Spleen (tissue), 11 donors: ENCODE measurements around the gene GRIN3B. TPM values are rescaled to one million over a fixed set of nuclear protein-coding genes. Genes with fewer than 3 reads are reported as not detected.

ENCODE experiments used
- DNase-seq: peaks from one replicate; pipeline ENCODE4 v3.0.0-alpha.2; 2020
- H3K27ac ChIP-seq, 8 donors: fragments of 200-600 bp; sonication (generic) in 7 of 8; 1 replicate in 4 of 8; 2 replicates in 4 of 8; pipeline versions ENCODE4 v1.5.0 to v1.8.0; 2016 to 2021; ENCODE audit warnings: inconsistent platforms in 4 of 8, mild to moderate bottlenecking in 4 of 8, moderate library complexity in 1 of 8
- H3K27me3 ChIP-seq, 7 donors: fragments of 200-600 bp; sonication (generic) in 6 of 7; replicated peaks in 1 of 7; 1 replicate in 4 of 7; 2 replicates in 3 of 7; pipeline versions ENCODE4 v1.5.0 to v1.8.0; 2016 to 2021; ENCODE audit warnings: inconsistent platforms in 3 of 7, mild to moderate bottlenecking in 1 of 7
- H3K36me3 ChIP-seq, 6 donors: fragments of 200-600 bp; sonication (generic) in 5 of 6; 1 replicate in 4 of 6; 2 replicates in 2 of 6; pipeline versions ENCODE4 v1.5.0 to v1.8.0; 2016 to 2021; ENCODE audit warnings: inconsistent platforms in 2 of 6
- H3K4me1 ChIP-seq, 6 donors: fragments of 200-600 bp; sonication (generic) in 5 of 6; 1 replicate in 3 of 6; 2 replicates in 3 of 6; pipeline versions ENCODE4 v1.5.0 to v1.8.0; 2016 to 2021; ENCODE audit warnings: inconsistent platforms in 3 of 6
- H3K4me3 ChIP-seq, 8 donors: fragments of 200-600 bp; sonication (generic) in 7 of 8; 1 replicate in 4 of 8; 2 replicates in 4 of 8; pipeline versions ENCODE4 v1.5.0 to v1.8.0; 2016 to 2021; ENCODE audit warnings: inconsistent platforms in 4 of 8, mild to moderate bottlenecking in 4 of 8, moderate library complexity in 2 of 8
- H3K9me3 ChIP-seq, 8 donors: fragments of 200-600 bp; sonication (generic) in 7 of 8; 1 replicate in 4 of 8; 2 replicates in 4 of 8; pipeline versions ENCODE4 v1.5.0 to v1.8.0; 2016 to 2021; ENCODE audit warnings: inconsistent platforms in 4 of 8
- CTCF ChIP-seq, 11 experiments: fragments of 200-600 bp in 7 of 11; fragments of 450-650 bp in 4 of 11; sonication (generic) in 4 of 11; IDR thresholded peaks in 8 of 11; conservative IDR thresholded peaks in 3 of 11; 1 replicate in 7 of 11; 2 replicates in 4 of 11; pipeline versions ENCODE4 v1.4.0 to v1.8.0; 2016 to 2021; ENCODE audit warnings: antibody characterized with exemption in 11 of 11, inconsistent platforms in 4 of 11, mild to moderate bottlenecking in 1 of 11
- POLR2A ChIP-seq, 3 donors: fragments of 450-650 bp; IDR thresholded peaks; one replicate each; pipeline ENCODE4 v1.5.1; 2017; ENCODE audit warnings: antibody characterized with exemption in 3 of 3, mild to moderate bottlenecking in 1 of 3
- POLR2AphosphoS5 ChIP-seq, 3 donors: sonication (generic); formaldehyde crosslinking; IDR thresholded peaks; one replicate each; pipeline ENCODE4 v1.5.1; 2017; ENCODE audit warnings: antibody characterized with exemption in 3 of 3
- WGBS, 5 donors: extraction: QIAGEN DNeasy Blood & Tissue Kit in 3 of 5; methylation state at CpG; one replicate each; pipeline versions ENCODE4 v1.1.5 to v1.1.7; 2013 to 2018; 5-methylcytosine and 5-hydroxymethylcytosine counted together
- intact Hi-C: fragments of 100-400 bp; cut with DNase I; formaldehyde crosslinking; loops from one replicate; pipeline ENCODE4 v1.15.0; 2023; ENCODE audit warnings: low total_unique reads
- polyA plus RNA-seq, 3 donors: library from polyadenylated mRNA; stranded (reverse); fragments of 200-250 nt; gene quantifications; one replicate each; pipeline ENCODE4 v1.2.1, GENCODE V29; 2013
- total RNA-seq, 7 donors: library from RNA; depleted of rRNA in 3 of 7; stranded (reverse); fragments of >200 nt in 3 of 7; fragmentation: NEBNext Ultra II Directional in 4 of 7; extraction: Animal tissue kit (Norgen Biotek cat#: 25700) in 4 of 7; gene quantifications; one replicate each; pipeline versions ENCODE4 v1.1.0 to v1.2.1, GENCODE V29; 2016 to 2021
- donor health status: healthy with polysubstance abuse.
- donor health status: DM: no; HTN: no; CAD: no; lungs with moderate emphysema.
- donor health status: DM: no; HTN: no; CAD: no.
- donor health status: Bipolar disorder and iron deficiency.
- donor health status: healthy.
- donor health status: DM: no; HTN: no; CAD: no.
- donor health status: DM: yes; HTN: yes; CAD: no.

Gene GRIN3B
- total and polyA plus RNA-seq, 10 donors: 0.07 to 0.11 TPM; not detected in 8

- intact Hi-C loops: no loop called here
- Histone ChIP-seq H3K27ac (no peak overlapping the region), H3K9me3 (peaks cover 0 to 20% (median 17%) of the 10 kb centered on the region in 8 donors), H3K4me3 (no peak overlapping the region), H3K36me3 (peaks cover 0 to 53% (median 27%) of the 10 kb centered on the region in 6 donors), H3K27me3 (peaks cover 0 to 6% (median 0%) of the 10 kb centered on the region in 7 donors), H3K4me1 (no peaks in the 10 kb centered on the region)
- no peak for DNase-seq
- 79 to 85% (median 81%) methylated on average over 16 to 37 of the region's 37 CpGs for WGBS, 5 donors
- no peak for TF ChIP-seq POLR2AphosphoS5 (IDR thresholded peaks at IDR 0.05)
- no peak for TF ChIP-seq CTCF (IDR thresholded peaks at IDR 0.05 in 8 of 11, conservative IDR thresholded peaks at IDR 0.05 in 3 of 11)
- TF ChIP-seq POLR2A (IDR thresholded peaks at IDR 0.05): no peak
Measured at GRCh38 chr19:974564-975257, 25.5 kb upstream of the GRIN3B start.

GRCh38 chr19:976476-976875 lies 23.7 kb upstream of the GRIN3B start:
- intact Hi-C loops: no loop called here
- H3K36me3 ChIP-seq: peaks cover 0 to 35% (median 10%) of the 10 kb centered on the region in 6 donors
- no peak overlapping the region for H3K4me3 ChIP-seq
- H3K27ac ChIP-seq: no peak overlapping the region
- no peak for DNase-seq
- H3K9me3 ChIP-seq: peaks cover 0 to 5% (median 2%) of the 10 kb centered on the region in 8 donors
- TF ChIP-seq CTCF (IDR thresholded peaks at IDR 0.05 in 8 of 11, conservative IDR thresholded peaks at IDR 0.05 in 3 of 11) (no peak), POLR2A (IDR thresholded peaks at IDR 0.05) (no peak), POLR2AphosphoS5 (IDR thresholded peaks at IDR 0.05) (no peak)
- WGBS, 5 donors: 75 to 92% (median 85%) methylated on average over 7 to 10 of the region's 10 CpGs
- peaks cover 0 to 9% (median 3%) of the 10 kb centered on the region in 6 donors for H3K4me1 ChIP-seq
- H3K27me3 ChIP-seq: peaks cover 0 to 6% (median 0%) of the 10 kb centered on the region in 7 donors

GRCh38 chr19:977058-977464 lies 23.2 kb upstream of the GRIN3B start:
- H3K4me1 ChIP-seq: peaks cover 0 to 9% (median 3%) of the 10 kb centered on the region in 6 donors
- no peak overlapping the region for H3K27ac ChIP-seq
- H3K9me3 ChIP-seq: no peaks in the 10 kb centered on the region
- TF ChIP-seq POLR2AphosphoS5 (IDR thresholded peaks at IDR 0.05) (peak in 1 of 3 donors; percentile 46), POLR2A (IDR thresholded peaks at IDR 0.05) (no peak), CTCF (IDR thresholded peaks at IDR 0.05 in 8 of 11, conservative IDR thresholded peaks at IDR 0.05 in 3 of 11) (no peak)
- intact Hi-C loops: no loop called here
- WGBS, 5 donors: 86 to 94% (median 92%) methylated on average over 22 to 24 of the region's 24 CpGs
- H3K36me3 ChIP-seq: peaks cover 0 to 29% (median 4%) of the 10 kb centered on the region in 6 donors
- no peak overlapping the region for H3K4me3 ChIP-seq
- no peak for DNase-seq
- peaks cover 0 to 6% (median 0%) of the 10 kb centered on the region in 7 donors for H3K27me3 ChIP-seq

GRCh38 chr19:979318-979741 lies 20.9 kb upstream of the GRIN3B start:
- H3K4me1 ChIP-seq: peaks cover 11 to 29% (median 22%) of the 10 kb centered on the region in 6 donors
- DNase-seq: no peak
- H3K27me3 ChIP-seq: peaks cover 0 to 6% (median 0%) of the 10 kb centered on the region in 7 donors
- intact Hi-C loops: no loop called here
- H3K36me3 ChIP-seq: peaks cover 0 to 6% (median 0%) of the 10 kb centered on the region in 6 donors
- no peaks in the 10 kb centered on the region for H3K9me3 ChIP-seq
- peak in 1 of 3 donors; percentile 39 for TF ChIP-seq POLR2AphosphoS5 (IDR thresholded peaks at IDR 0.05)
- TF ChIP-seq CTCF (IDR thresholded peaks at IDR 0.05 in 8 of 11, conservative IDR thresholded peaks at IDR 0.05 in 3 of 11): no peak
- no peak overlapping the region for H3K27ac ChIP-seq
- 46 to 86% (median 72%) methylated on average over 13 to 19 of the region's 19 CpGs for WGBS, 5 donors
- no peak overlapping the region for H3K4me3 ChIP-seq
